Measurements from ENCODE around the gene LYPD6B. TPM values are rescaled to one million over a fixed set of nuclear protein-coding genes. Genes with fewer than 3 reads are reported as not detected.

LYPD6B gene
- total and polyA plus RNA-seq, 2 experiments from 2014 or later = 1.7 to 3.6 TPM

- no peak overlapping the region for H3K4me3 Mint-ChIP-seq
Measured at GRCh38 chr2:148990968-148991367, 47.5 kb upstream of the LYPD6B start.

GRCh38 chr2:148992448-148992847 is 46.1 kb upstream of the LYPD6B start:
- H3K36me3 Mint-ChIP-seq (ENCODE audit: low read depth) = peaks cover 42% of the 10 kb centered on the region

More at GRCh38 chr2:148990968-148991367, 47.5 kb upstream of the LYPD6B start:
- no peaks in the 10 kb centered on the region for H3K9me3 Mint-ChIP-seq
- ATAC-seq = no peak
- Histone ChIP-seq H3K4me1 (ENCODE audit: insufficient read depth) (no peaks in the 10 kb centered on the region), H3K79me2 (replicated peaks; ENCODE audit: insufficient read depth) (no peaks in the 10 kb centered on the region), H3K27ac (ENCODE audit: low read depth) (no peak overlapping the region), H2AFZ (no peak overlapping the region), H4K20me1 (replicated peaks; ENCODE audit: insufficient read depth) (no peaks in the 10 kb centered on the region), H3K36me3 (ENCODE audit: insufficient read depth) (0 out of 2 replicates have a peak, but pooled peaks cover 7% of the 10 kb centered on the region), H3K4me3 (no peak overlapping the region), H3F3A (replicated peaks; ENCODE audit: low read depth) (no peaks in the 10 kb centered on the region), H3K9me2 (ENCODE audit: insufficient read depth) (0 out of 2 replicates have a peak, but pooled peaks cover under 1% of the 10 kb centered on the region), H3K4me2 (no peak overlapping the region), H3K27me3 (ENCODE audit: insufficient read depth) (no peaks in the 10 kb centered on the region)
- peaks cover 2% of the 10 kb centered on the region for H3K27me3 Mint-ChIP-seq (ENCODE audit: insufficient read depth, low read depth, poor library complexity)
- no peak for DNase-seq (ENCODE audit: low spot score)
- TF ChIP-seq POLR2AphosphoS5 (IDR thresholded peaks at IDR 0.05; ENCODE audit: low read depth) (no peak), CREB1 (CRISPR knock-in tag; IDR thresholded peaks at IDR 0.05; ENCODE audit: low read depth) (no peak), STAT1 (IDR thresholded peaks at IDR 0.05; ENCODE audit: unreplicated experiment) (no peak)
- H3K4me1 Mint-ChIP-seq = no peaks in the 10 kb centered on the region; the same call in 2 of the 3 replicates
- no peak overlapping the region for H3K27ac Mint-ChIP-seq
- peaks cover 41% of the 10 kb centered on the region for H3K36me3 Mint-ChIP-seq (ENCODE audit: low read depth)

More at GRCh38 chr2:148992448-148992847, 46.1 kb upstream of the LYPD6B start:
- H3K36me3 ChIP-seq (ENCODE audit: insufficient read depth) = 0 out of 2 replicates have a peak, but pooled peaks cover 3% of the 10 kb centered on the region
- Mint-ChIP-seq H3K9me3 (no peaks in the 10 kb centered on the region), H3K27ac (no peak overlapping the region), H3K4me3 (no peak overlapping the region), H3K4me1 (peaks cover under 1% of the 10 kb centered on the region; the same call in 2 of the 3 replicates), H3K27me3 (ENCODE audit: insufficient read depth, low read depth, poor library complexity) (peaks cover under 1% of the 10 kb centered on the region)
- no peak overlapping the region for H3K4me3 ChIP-seq
- H4K20me1 ChIP-seq (replicated peaks; ENCODE audit: insufficient read depth) = no peaks in the 10 kb centered on the region; the same call in 1 of the 2 replicates
- no peaks in the 10 kb centered on the region for H3K79me2 ChIP-seq (replicated peaks; ENCODE audit: insufficient read depth)
- H3K9me2 ChIP-seq (ENCODE audit: insufficient read depth) = 0 out of 2 replicates have a peak, but pooled peaks cover 2% of the 10 kb centered on the region
- TF ChIP-seq ZNF462 (CRISPR knock-in tag; IDR thresholded peaks at IDR 0.05) (no peak), EZH2 (IDR thresholded peaks at IDR 0.05; ENCODE audit: low read depth, unreplicated experiment) (no peak), CREB1 (CRISPR knock-in tag; IDR thresholded peaks at IDR 0.05; ENCODE audit: low read depth) (no peak), ETS1 (IDR thresholded peaks at IDR 0.05) (no peak), JUNB (IDR thresholded peaks at IDR 0.05; ENCODE audit: unreplicated experiment) (no peak), STAT1 (IDR thresholded peaks at IDR 0.05; ENCODE audit: unreplicated experiment) (no peak)
- no peak overlapping the region for H2AFZ ChIP-seq
- H3K27ac ChIP-seq (ENCODE audit: low read depth) = no peak overlapping the region
- no peaks in the 10 kb centered on the region for H3F3A ChIP-seq (replicated peaks; ENCODE audit: low read depth)
- no peaks in the 10 kb centered on the region for H3K27me3 ChIP-seq (ENCODE audit: insufficient read depth)
- ATAC-seq (no peak), DNase-seq (ENCODE audit: low spot score) (no peak)
- H3K4me2 ChIP-seq = no peak overlapping the region
- no peaks in the 10 kb centered on the region for H3K4me1 ChIP-seq (ENCODE audit: insufficient read depth)
